Measurements from ENCODE around the gene DCAF12. TPM values are rescaled to one million over a fixed set of nuclear protein-coding genes. Genes with fewer than 3 reads are reported as not detected.

Gene DCAF12
- total RNA-seq, 1 experiment from 2014 or later, result 40.2 TPM

- Histone ChIP-seq H3K36me3 (ENCODE audit: control insufficient read depth in 1 of 2, insufficient read depth in 2 of 2, low read length in 2 of 2) (no peaks in the 10 kb centered on the region), H3K4me1 (ENCODE audit: control insufficient read depth in 1 of 2, insufficient read depth in 2 of 2, low read length in 2 of 2) (peaks cover 0 to 6% of the 10 kb centered on the region in 2 experiments; a peak in 2 of 4 replicates), H3K4me3 (replicated peaks in 1 of 2; ENCODE audit: low read depth in 1 of 2, low read length in 2 of 2) (no peak overlapping the region), H3K9me2 (ENCODE audit: insufficient read depth) (no peaks in the 10 kb centered on the region), H3K27me3 (ENCODE audit: insufficient read depth, low read length) (no peaks in the 10 kb centered on the region), H2AFZ (ENCODE audit: low read depth, low read length, poor library complexity, severe bottlenecking) (no peak overlapping the region), H3K27ac (ENCODE audit: low read depth, low read length) (no peak overlapping the region), H3K4me2 (ENCODE audit: low read length) (no peak overlapping the region), H3K9me3 (ENCODE audit: control insufficient read depth in 1 of 2, insufficient read depth in 1 of 2, low read depth in 1 of 2, low read length in 2 of 2) (no peaks in the 10 kb centered on the region), H3K9ac (ENCODE audit: low read length) (no peak overlapping the region), H3K79me2 (ENCODE audit: insufficient read depth, low read length) (no peaks in the 10 kb centered on the region), H4K20me1 (ENCODE audit: insufficient read depth) (no peaks in the 10 kb centered on the region)
- POLR2A ChIA-PET, result interaction anchor here (1.0 kb wide), 1 partner anchor 85 kb away, joined by 4 read pairs; the partner anchor contains the start of gene UBAP2
- RAD21 ChIA-PET (ENCODE audit: low non-redundant PET in 1 of 2, low total read pairs in 2 of 2, uncharacterized antibody in 2 of 2, unreplicated experiment in 2 of 2), result interaction anchor here in 1 of 2 experiments (0.6 kb wide), 1 partner anchor 11 kb away, joined by 3 read pairs; no protein-coding TSS in a partner anchor
- BruUV-seq (replicated peaks), result no TSS peak
- intact Hi-C loops (cut with micrococcal nuclease), result no loop called here
- CTCF ChIA-PET, result no interaction called here
- DNase-seq (ENCODE audit: low read depth, low spot score) (no peak), ATAC-seq (no peak)
- TF ChIP-seq POLR2AphosphoS5 (IDR thresholded peaks at IDR 0.05; ENCODE audit: low read depth, low read length) (no peak), CTCF (IDR thresholded peaks at IDR 0.05 in 2 of 3, conservative IDR thresholded peaks at IDR 0.05 in 1 of 3; ENCODE audit: borderline replicate concordance in 1 of 3, insufficient read depth in 1 of 3, low read depth in 2 of 3, low read length in 2 of 3) (no peak), TCF7L2 (IDR thresholded peaks at IDR 0.05; ENCODE audit: borderline replicate concordance, extremely low read depth, insufficient read depth, insufficient read length) (no peak), EGR1 (IDR thresholded peaks at IDR 0.05; ENCODE audit: low read depth) (no peak), ELF1 (IDR thresholded peaks at IDR 0.05; ENCODE audit: borderline replicate concordance, low read depth) (no peak), CBX3 (IDR thresholded peaks at IDR 0.05; ENCODE audit: low read depth) (no peak), ZNF274 (IDR thresholded peaks at IDR 0.05; ENCODE audit: low read depth, low read length) (no peak), ATF3 (IDR thresholded peaks at IDR 0.05) (no peak), CEBPB (IDR thresholded peaks at IDR 0.05; ENCODE audit: low read depth) (no peak), ZFX (IDR thresholded peaks at IDR 0.05) (no peak), EZH2phosphoT487 (IDR thresholded peaks at IDR 0.05; ENCODE audit: borderline replicate concordance) (no peak), SIN3A (IDR thresholded peaks at IDR 0.05; ENCODE audit: low read depth) (no peak), EZH2 (IDR thresholded peaks at IDR 0.05) (no peak), FOSL1 (IDR thresholded peaks at IDR 0.05; ENCODE audit: low read depth) (no peak), REST (IDR thresholded peaks at IDR 0.05; ENCODE audit: low read depth) (no peak), RAD21 (IDR thresholded peaks at IDR 0.05; ENCODE audit: low read depth) (no peak), SRF (IDR thresholded peaks at IDR 0.05; ENCODE audit: low read depth) (no peak), SP1 (IDR thresholded peaks at IDR 0.05; ENCODE audit: low read depth) (no peak), MAX (IDR thresholded peaks at IDR 0.05) (no peak), JUND (IDR thresholded peaks at IDR 0.05) (no peak)
Observed at GRCh38 chr9:34133436-34133949, 7.0 kb upstream of the DCAF12 start.
